Thyroid gland (tissue), 4 donors: ENCODE results near the gene ELOVL1.
"Not testable (repeated sequence)": the region's sequence is repeated elsewhere in the genome, so short reads cannot be mapped to it uniquely, and the experiment has no call there.

Experiments
- CTCF ChIP-seq, 6 experiments: fragments of 200-600 bp in 3 of 6; fragments of 450-650 bp in 3 of 6; sonication (generic) in 3 of 6; IDR thresholded peaks; one replicate each; pipeline ENCODE4 v1.5.1; 2016 to 2019; ENCODE audit warnings: antibody characterized with exemption in 6 of 6, mild to moderate bottlenecking in 2 of 6, inconsistent platforms in 1 of 6, moderate library complexity in 1 of 6
- POLR2A ChIP-seq, 2 donors: fragments of 450-650 bp; IDR thresholded peaks; one replicate each; pipeline ENCODE4 v1.6.1; 2017; ENCODE audit warnings: antibody characterized with exemption in 2 of 2, mild to moderate bottlenecking in 2 of 2, moderate library complexity in 1 of 2

- TF ChIP-seq CTCF, POLR2A (IDR thresholded peaks at IDR 0.05): not testable (repeated sequence)
These were observed 32.6 kb upstream of the ELOVL1 start for GRCh38 chr1:43400441-43400840.
